ENCODE results near the gene CLIP1.
A peak's percentile ranks its signal among the peaks of the same experiment; 100 is the strongest.

The CLIP1 gene

DNA sequence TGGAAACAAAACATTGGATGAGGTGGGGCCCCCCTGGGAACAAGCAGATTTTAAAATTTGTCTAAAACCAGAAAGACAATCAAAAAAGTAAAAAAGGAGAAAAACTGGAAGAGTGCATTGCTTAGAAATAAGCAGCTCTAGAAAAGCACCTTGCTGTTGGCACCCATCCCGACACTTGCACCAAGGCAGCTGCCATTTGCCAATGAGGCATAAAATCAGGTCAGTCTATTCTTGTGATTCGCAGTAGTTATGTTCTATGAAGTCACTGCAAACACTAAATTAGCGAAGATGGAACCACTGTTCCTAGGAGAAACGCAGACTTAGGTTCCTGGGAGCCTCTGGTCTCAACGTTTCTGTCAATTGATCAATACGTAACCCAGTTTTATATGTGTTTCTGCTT is 172.4 kb downstream of the CLIP1 start:
- DNase-seq (ENCODE audit: low read depth, low spot score) = no peak

DNA sequence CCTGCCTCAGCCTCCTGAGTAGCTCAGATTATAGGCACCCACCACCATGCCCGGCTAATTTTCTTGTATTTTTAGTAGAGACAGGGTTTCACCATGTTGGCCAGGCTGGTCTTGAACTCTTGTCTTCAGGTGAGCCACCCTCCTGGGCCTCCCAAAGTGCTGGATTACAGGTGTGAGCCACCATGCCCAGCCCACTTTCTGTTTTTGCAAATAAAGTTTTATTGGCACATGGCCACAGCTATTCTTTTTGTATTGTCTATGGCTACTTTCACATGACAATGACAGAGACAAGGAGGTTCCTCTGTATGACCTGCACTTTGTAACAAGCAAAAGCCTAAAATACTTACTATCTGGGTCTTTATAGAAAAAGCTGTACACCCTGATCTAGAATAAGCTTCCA is 176.9 kb downstream of the CLIP1 start:
- DNase-seq (ENCODE audit: low read depth, low spot score) = no peak

DNA sequence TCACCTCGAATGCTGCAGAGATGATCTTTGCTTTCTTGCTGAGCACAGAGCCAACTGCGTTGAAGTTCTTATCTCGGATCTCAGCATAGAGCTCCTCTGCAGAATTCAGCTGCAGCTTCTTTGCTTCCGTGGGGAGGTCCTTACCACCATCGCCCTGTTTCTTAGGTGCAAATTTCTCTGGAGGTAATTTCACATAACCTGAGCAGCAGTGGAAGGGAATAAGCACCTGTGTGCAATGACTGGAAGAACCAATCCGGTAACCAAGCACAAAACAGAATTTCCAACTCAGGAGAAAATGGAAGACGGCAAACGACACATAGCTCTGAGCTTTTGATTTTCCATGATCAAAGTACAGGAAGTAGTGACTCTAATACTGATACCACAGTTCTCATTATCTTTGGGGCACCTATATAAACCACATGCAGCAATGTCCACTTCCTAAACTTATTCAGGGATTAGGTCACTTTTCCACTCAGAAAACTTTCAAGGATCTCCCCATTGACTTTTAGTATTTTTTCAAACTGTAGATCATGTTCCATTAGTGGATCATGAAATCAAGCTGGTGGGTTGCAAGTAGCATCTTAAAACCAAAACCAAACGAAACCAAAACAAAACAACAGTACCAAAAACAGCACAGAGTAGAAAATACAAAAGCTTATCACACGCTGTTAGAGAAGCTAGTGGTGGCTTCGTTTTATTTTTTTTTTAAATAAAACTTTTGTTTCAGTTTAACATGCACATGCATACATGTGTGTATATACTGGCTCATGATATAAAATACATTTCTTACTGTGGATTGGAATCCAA is 177.7 kb downstream of the CLIP1 start:
- no peak for DNase-seq (ENCODE audit: low read depth, low spot score)

DNA sequence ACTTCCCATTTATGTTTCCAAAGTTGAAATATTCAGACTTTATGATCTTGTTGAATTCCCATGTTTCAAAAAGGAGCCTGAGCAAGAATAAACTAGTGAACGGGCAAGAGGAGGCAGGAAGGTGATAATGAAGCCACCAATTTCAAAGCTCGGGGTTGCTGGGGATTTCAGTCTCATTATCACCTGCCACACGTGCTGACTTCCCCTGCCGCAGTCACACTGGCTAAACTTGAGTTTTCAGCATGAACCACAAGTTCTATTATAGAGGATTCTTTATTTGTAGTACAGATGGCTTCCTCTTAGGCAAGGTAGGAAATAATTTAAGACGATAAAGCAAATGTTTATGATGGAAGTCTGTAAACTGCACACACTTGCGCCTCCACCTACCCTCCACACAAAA is 178.5 kb downstream of the CLIP1 start:
- DNase-seq (ENCODE audit: low read depth, low spot score) = no peak

DNA sequence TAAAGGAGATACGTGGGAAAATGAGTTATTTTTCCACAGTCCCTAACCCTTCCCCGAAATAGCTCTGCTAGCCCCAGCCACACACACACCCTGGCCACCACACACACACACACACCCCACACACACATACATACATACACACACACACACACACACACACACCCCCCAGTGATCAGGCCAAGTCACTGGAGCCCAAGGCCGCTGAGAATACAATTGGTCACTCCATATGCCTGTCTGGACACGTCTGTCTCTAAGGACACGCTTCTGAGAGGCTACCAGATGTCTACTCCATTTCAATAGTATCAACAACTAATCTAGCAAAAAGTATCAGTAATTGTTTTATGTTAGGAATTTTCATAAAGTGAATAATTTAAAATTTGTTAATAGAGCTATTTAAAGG is 183.6 kb downstream of the CLIP1 start:
- DNase-seq (ENCODE audit: low read depth, low spot score) = no peak

DNA sequence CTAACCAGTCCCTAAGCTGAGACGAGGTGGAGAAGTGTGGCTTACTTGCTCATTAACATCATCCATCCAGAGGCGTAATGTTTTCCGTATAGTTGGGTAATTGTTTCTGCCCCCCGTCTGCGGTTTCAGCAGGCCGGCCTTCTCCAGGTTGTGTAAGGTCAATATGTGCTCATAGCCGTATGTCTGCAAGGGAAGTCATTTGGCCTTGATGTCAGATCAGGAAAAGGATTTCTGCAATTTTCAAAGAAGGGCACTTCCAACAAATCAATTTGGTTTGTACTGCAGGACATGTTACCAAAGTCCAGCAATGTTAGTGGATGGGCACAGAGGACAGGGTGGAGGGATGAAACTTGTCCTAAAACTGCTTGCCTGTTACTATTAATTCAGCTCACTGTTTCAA is 186.7 kb downstream of the CLIP1 start:
- DNase-seq (ENCODE audit: low read depth, low spot score) = no peak

DNA sequence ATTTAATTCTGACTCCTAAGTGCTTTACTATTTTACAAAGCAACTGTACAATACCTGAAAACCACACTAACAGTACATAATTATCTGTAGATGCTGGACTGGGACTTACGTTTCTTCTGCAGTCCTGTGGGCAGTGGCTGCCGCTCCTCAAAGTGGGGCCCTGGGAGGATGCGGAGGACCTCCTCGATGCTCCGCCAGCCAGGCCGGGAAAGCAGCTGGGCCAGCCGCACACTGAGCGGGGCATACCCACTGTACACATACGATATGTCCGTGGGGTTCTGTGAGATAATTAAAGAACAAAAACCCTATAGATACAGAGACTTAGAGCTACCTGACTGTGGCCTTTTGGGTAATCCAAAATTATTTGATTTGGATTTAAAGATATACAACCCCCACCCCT is 189.8 kb downstream of the CLIP1 start:
- DNase-seq (ENCODE audit: low read depth, low spot score) = no peak

DNA sequence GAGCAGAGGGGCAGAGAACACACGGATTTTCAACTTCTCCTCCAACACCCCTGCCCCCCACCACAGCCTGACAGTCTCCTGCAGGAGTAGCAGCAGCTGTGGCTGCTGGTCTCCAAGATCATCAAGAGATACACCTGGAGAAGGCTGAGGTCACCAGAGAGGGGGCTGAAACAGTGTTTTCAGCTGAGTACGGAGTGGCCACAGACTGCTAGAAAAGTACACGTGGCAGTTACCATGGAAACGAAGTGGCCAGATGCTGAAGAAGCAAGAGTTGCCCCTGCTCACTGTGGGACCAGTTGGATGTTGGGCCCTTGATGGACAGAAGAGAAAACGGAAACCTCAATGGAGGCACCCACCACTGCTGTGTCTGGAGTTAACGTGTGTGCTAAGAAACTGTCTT is 191.7 kb downstream of the CLIP1 start:
- DNase-seq (ENCODE audit: low read depth, low spot score) = no peak

DNA sequence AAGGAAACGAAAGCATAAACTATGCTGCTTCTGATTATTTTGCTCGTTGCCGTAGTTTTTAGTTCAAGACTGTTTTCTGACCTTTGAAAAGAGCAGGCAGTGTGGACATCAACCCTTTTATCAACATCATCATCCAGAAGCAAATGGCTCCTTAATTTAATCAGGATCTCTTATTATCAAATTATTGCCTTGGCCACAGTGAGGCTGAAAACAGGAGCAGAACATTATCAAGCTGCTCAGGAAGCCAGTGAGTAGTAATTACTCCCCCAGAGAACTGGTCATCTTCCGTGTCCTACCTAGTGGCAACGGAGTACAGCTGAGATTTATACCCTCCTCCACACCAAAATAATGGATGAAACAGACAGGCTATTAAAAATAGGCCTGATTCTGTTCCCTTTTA is 194.4 kb downstream of the CLIP1 start:
- no peak for DNase-seq (ENCODE audit: low read depth, low spot score)

DNA sequence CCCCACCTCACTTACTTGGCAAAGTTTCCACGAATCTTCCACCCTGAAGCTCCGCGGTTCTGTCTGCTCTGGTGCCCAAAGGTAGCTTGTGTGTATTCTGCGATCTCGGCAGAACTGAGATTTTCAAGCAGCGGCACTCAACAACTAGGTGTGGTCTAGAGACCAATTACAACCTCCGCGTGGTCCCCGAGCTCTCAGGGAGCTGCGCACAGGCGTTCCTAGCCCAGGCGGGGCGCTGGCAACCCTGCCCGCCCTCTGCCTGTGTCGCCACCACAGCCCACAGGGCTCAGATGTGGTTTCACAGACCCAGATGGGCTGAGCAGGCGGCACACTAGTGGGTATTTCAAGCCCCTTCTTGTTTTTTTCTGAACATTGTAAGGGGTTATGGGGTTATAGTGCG is 195.1 kb downstream of the CLIP1 start:
- no peak for DNase-seq (ENCODE audit: low read depth, low spot score)

DNA sequence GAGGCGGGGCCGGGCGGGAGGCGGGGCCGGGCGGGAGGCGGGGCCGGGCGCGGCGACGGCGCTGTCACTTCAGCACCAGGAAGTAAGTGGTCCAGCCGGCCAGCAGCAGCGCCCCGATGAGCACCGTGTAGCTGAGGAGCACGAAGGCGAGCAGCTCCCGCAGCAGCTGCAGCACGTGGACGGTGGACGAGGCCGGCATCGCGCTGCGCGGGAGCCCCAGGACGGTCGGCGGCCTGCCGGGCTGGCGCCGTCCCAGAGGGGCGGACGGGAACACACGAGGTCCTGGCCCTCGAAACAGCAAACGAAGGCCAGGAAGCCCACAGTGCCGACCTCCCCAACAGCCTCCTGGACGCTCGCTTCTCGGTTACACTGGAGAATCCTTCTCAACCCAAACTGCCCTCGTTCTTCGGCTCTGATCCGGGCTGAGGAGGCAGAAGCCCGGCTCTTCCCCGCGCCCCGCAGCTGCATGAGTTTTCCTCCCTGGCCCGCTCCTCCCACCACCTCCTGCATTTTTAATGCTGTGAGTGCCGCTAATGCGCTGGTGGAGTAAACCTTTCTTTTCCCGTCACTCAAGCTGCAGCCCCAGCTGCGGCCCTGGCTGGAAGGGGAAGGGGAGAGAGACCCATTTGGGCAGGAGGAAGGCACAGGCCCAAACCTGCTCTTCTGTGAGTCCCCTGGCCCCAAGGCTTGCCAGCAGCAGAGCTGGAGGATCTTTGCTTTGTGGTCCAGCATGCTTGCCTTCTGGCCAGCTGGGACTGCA is 195.9 kb downstream of the CLIP1 start:
- DNase-seq (ENCODE audit: low read depth, low spot score) = no peak

DNA sequence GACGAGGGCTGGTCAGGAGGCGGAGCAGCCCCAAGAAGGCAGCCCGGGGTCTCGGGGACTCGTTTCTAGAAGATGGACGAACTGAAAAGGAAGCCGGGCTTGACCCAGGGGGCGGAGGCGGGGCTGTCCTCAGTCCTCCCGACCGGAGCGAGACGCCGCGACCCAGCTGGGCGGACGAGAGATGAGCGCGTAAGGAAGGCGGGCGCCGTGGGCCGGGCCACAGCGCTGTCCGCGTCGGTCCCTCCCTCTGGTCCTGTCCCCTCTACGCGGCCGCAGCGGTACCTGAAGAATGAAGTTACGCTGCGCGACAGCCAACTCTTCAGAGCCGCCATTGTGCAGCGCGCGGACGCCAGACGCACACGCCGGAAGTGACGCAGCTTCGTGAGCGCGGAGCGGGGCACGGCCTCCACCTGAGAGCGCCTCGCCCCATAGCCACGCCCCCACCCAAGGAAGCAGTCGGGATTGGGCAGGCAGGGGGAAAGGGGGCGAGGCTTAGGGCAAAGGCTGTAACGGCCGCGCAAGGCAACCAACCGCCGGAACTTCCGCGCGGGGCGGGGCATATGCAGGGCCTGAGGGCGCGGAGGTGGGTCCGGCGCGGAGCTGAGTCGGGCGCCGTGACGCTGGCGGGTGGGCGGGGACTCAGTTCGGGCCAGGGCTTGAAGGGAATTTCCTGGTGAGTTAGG is 196.6 kb downstream of the CLIP1 start, which contains the start of gene DIABLO:
DIABLO (minus strand) TSS at position 370 of the 683 bp plus-strand sequence; CDS start at position 332, 38 bp downstream.
- peak; percentile 98 for DNase-seq (ENCODE audit: low read depth, low spot score)

Measured in smooth muscle cell of the brain vasculature (primary cell).